Neuron (in vitro differentiated cells): ENCODE data around the gene NTRK3.

ENCODE experiments used
- H2AFZ ChIP-seq: one replicate; pipeline ENCODE4 v1.6.1; 2013; ENCODE audit warnings: low read depth, mild to moderate bottlenecking, inconsistent platforms, low read length, moderate library complexity
- H3K27me3 ChIP-seq: one replicate; pipeline ENCODE4 v1.6.1; 2013; ENCODE audit warnings: low read length; ENCODE audit not compliant: insufficient read depth
- H3K36me3 ChIP-seq: one replicate; pipeline ENCODE4 v1.6.1; 2013; ENCODE audit warnings: low read length; ENCODE audit not compliant: insufficient read depth
- H3K4me1 ChIP-seq: one replicate; pipeline ENCODE4 v1.6.1; 2013; ENCODE audit warnings: low read length; ENCODE audit not compliant: insufficient read depth
- H3K4me3 ChIP-seq: 2 replicates; pipeline ENCODE4 v1.5.1; 2013; ENCODE audit warnings: mild to moderate bottlenecking, low read length, moderate library complexity
- H3K9me3 ChIP-seq: one replicate; pipeline ENCODE4 v1.6.1; 2013; ENCODE audit warnings: low read length

NTRK3 gene

DNA sequence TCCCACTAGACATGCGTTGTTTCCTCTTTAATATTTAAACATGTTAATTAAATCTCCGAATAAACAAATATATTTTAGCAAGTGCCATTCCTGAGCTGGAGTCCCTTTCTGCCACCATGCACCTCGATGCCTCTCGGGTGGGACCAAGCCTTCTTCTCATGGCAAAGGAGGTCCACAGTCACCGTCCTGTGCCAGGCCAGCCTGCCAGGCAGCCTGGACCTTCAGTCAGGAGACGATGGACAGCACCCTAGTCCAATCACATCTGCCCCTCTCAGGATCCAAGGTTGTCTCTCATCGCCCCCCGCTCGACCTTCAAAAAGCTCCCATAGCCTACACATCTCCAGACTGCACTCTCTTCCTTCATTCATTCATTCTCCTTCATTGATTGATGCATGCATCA lies 22.6 kb downstream of the NTRK3 start:
- no peaks in the 10 kb centered on the region for H3K9me3 ChIP-seq
- H3K36me3 ChIP-seq: no peaks in the 10 kb centered on the region
- no peak overlapping the region for H2AFZ ChIP-seq
- H3K4me3 ChIP-seq: no peak overlapping the region
- H3K27me3 ChIP-seq: no peaks in the 10 kb centered on the region
- H3K4me1 ChIP-seq: no peaks in the 10 kb centered on the region

DNA sequence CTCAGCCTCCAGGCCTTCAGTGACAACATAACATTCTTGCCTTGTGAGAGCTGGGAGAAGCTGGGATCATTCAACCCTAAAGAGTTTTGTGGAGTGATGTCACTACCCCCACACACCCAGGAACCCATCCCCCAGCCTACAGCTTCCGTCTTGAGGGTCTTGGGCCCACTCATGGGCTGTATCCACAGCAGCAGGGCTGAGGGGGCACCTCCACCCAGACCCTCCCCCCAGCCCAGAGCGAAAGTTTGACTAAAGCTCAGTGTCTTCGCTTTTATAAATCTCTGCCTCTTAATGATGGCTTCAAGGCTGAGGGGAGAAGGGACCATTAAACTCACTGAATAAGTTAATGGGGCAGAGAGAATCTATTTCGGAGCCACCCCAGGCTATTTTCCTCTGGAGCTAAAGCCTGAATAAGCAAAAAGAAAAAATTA lies 23.8 kb downstream of the NTRK3 start:
- H2AFZ ChIP-seq: no peak overlapping the region
- H3K36me3 ChIP-seq: no peaks in the 10 kb centered on the region
- no peak overlapping the region for H3K4me3 ChIP-seq
- no peaks in the 10 kb centered on the region for H3K27me3 ChIP-seq
- no peaks in the 10 kb centered on the region for H3K4me1 ChIP-seq
- no peaks in the 10 kb centered on the region for H3K9me3 ChIP-seq

DNA sequence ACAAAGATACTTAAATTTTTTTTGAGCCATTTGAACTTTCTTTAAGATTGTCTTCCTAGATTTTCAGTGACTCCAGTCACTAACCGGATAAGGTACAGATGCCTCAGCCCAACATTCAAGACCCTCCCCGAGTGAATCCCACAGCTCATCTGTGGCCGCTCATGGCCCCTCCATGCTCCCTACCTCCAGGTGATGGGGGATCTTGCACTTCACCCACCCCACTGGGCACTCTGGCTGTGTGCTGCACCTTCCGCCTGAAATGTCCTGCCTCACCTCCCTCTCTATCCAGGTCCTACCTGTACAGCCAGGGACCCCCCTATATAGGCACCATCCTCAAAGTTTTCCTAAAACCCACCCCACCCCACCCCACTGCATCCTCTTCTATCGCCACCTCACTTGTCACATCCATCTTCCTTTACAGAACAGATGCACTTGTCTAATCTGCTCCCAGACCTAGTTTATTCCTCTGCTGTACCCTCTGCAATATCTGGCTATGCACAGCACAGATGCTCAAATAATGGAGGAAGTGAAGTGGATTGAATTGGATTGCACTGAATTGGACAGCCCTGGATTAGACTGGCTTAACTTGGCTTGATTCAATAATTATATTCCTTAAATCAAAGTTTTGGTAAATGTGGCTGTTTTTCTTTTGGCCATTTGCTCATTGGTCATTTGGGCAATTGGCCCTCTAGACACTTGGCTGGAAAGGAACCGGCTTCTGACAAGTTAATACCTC lies 24.5 kb downstream of the NTRK3 start:
- H2AFZ ChIP-seq: no peak overlapping the region
- H3K36me3 ChIP-seq: no peaks in the 10 kb centered on the region
- no peaks in the 10 kb centered on the region for H3K4me1 ChIP-seq
- no peaks in the 10 kb centered on the region for H3K9me3 ChIP-seq
- H3K27me3 ChIP-seq: no peaks in the 10 kb centered on the region
- H3K4me3 ChIP-seq: no peak overlapping the region

DNA sequence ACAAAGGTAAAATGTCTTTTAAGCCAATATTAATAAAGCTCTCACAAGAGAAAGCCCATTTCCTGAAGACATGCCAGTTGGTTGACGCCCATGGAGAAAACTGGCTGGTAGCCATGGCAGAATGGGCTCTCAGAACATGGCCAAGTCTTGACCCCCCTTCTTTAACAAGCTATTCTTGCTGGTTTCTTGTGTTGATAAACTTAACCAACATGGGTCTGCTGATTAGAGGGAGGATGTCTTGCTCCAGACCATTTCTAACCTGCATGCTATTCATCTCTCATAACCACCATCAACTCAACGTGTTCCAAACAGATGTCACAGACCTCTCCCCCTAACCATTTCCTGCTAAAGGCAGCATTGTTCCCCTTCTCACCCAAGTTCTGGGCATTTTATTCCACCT lies 25.7 kb downstream of the NTRK3 start:
- Histone ChIP-seq H3K4me3 (no peak overlapping the region), H3K4me1 (no peaks in the 10 kb centered on the region), H3K27me3 (no peaks in the 10 kb centered on the region), H3K9me3 (no peaks in the 10 kb centered on the region), H3K36me3 (no peaks in the 10 kb centered on the region), H2AFZ (no peak overlapping the region)

DNA sequence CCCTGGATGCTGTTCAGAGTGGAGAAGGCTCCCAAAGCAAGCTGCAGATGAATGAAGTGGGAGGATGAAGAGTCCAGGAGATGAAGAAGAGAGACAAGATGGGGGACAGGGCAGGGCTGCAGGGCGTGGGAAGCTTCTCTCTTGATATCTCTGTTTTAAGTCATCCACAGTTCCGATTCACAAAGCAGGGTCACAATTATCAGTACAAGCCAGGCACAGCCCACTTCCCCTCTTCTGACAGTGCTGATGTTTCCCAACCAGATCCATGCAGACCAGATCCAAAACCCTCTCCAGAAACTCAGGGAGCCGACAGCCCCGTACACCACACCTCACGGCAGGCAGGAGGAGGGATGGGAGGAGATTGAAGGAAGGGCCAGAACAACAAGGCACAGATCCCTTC lies 31.1 kb downstream of the NTRK3 start:
- H3K9me3 ChIP-seq: no peaks in the 10 kb centered on the region
- no peaks in the 10 kb centered on the region for H3K36me3 ChIP-seq
- H2AFZ ChIP-seq: no peak overlapping the region
- no peak overlapping the region for H3K4me3 ChIP-seq
- H3K27me3 ChIP-seq: no peaks in the 10 kb centered on the region
- H3K4me1 ChIP-seq: no peaks in the 10 kb centered on the region

DNA sequence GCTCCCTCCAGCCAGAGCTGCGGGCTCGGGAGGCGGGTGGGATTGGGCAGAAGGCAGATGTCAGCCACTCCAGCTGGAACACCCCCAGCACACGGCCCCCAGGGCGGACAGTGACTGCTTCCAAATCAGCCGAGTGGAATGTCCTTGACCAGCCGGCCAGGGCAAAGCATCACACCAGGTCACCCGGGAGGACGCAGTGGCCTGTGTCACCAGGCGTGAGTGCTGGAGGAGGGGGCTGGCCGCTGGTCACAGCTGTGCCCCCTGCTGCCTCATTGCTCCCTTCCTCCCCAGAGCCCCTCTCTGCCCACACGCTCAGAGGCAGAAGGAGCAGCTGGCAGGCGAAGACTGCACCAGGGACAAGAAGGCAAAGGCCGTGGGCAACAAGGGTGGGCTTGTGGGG lies 33.5 kb downstream of the NTRK3 start:
- no peaks in the 10 kb centered on the region for H3K36me3 ChIP-seq
- H3K4me1 ChIP-seq: no peaks in the 10 kb centered on the region
- H3K9me3 ChIP-seq: no peaks in the 10 kb centered on the region

DNA sequence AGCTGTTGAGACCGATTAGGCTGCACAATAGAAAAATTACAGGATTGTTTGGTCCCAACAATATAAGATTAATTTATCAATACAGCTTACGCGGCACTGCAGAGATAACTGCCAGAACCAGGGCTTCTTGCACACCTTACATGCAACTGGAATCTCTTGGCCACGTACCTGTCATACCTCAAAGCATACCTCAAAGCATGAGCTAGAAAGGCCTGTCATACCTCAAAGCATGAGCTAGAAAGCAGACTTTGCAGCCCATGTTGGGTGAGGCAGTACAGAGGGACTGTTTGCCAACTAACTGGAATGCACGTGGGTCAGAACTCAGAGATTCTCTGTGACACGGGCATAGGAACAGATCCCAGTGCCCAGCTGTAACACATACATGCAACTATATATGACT lies 34.7 kb downstream of the NTRK3 start:
- Histone ChIP-seq H3K4me3 (no peak overlapping the region), H3K9me3 (no peaks in the 10 kb centered on the region), H3K4me1 (no peaks in the 10 kb centered on the region), H3K27me3 (no peaks in the 10 kb centered on the region), H3K36me3 (no peaks in the 10 kb centered on the region), H2AFZ (no peak overlapping the region)

More for the DNA sequence above, 33.5 kb downstream of the NTRK3 start:
- H3K4me3 ChIP-seq: no peak overlapping the region
- H3K27me3 ChIP-seq: no peaks in the 10 kb centered on the region
- H2AFZ ChIP-seq: no peak overlapping the region

DNA sequence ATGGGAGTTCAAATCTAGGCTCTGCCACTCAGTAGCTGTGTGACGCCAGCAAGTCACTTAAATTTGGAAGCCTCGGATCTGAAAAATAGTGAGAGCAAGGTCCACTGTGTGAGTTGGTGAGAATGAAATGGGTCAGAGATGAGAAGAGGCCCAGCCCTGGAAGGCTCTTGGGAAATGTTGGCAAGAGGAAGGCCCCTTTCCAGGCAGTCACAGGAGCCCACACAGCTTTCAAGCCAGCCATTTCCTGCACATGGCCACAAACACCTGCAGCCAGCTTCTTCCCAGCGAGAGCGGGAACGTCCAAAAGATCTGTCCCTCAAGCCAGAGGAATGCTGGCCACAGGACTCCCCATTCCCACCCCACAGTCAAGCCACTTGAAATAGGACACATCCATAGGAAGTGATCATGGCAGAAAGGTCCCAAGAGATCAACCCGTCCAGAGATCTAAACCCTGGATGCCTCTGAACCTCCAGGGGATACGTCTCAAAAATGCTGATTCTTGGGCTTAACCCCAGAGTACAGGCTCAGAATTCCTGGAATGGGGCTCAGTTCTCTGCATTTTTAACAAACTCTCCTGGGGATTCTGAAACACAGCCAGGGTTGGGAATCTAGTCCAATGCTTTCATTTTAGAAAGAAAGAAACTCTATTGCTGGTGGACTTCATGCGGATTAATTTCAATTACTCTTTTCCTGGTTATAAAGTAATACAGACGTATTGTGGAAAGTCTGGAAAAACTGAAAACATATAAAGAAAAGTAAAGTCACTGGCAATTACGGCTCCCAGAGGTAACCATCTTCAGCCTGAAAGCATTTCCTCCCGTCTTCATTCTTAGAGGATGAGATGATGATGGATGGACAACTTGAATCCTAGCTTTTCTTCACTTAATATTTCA lies 35.9 kb downstream of the NTRK3 start:
- Histone ChIP-seq H3K9me3 (no peaks in the 10 kb centered on the region), H3K27me3 (no peaks in the 10 kb centered on the region), H3K36me3 (no peaks in the 10 kb centered on the region), H2AFZ (no peak overlapping the region), H3K4me1 (no peaks in the 10 kb centered on the region), H3K4me3 (no peak overlapping the region)

DNA sequence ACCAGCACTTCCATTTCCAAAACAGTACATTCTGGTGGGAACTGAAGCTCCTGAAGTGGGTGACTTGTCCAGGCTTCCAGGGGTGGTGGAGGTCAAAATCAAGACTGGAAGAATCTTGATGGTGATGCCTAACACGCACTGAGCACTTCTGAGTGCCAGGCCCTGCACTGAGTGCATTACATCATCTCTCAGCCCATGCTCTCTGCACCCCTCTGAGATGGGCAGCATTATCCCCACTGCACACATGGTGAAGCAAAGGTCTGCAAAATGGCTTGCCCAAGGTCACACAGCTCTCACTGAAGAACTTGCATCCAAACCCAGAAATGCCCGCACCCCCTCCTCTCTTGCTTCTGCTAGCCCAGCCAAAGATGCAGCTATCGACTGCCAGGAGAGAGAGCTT lies 36.9 kb downstream of the NTRK3 start:
- H2AFZ ChIP-seq: no peak overlapping the region
- no peaks in the 10 kb centered on the region for H3K36me3 ChIP-seq
- H3K4me1 ChIP-seq: no peaks in the 10 kb centered on the region
- no peaks in the 10 kb centered on the region for H3K27me3 ChIP-seq
- H3K4me3 ChIP-seq: no peak overlapping the region
- no peaks in the 10 kb centered on the region for H3K9me3 ChIP-seq

DNA sequence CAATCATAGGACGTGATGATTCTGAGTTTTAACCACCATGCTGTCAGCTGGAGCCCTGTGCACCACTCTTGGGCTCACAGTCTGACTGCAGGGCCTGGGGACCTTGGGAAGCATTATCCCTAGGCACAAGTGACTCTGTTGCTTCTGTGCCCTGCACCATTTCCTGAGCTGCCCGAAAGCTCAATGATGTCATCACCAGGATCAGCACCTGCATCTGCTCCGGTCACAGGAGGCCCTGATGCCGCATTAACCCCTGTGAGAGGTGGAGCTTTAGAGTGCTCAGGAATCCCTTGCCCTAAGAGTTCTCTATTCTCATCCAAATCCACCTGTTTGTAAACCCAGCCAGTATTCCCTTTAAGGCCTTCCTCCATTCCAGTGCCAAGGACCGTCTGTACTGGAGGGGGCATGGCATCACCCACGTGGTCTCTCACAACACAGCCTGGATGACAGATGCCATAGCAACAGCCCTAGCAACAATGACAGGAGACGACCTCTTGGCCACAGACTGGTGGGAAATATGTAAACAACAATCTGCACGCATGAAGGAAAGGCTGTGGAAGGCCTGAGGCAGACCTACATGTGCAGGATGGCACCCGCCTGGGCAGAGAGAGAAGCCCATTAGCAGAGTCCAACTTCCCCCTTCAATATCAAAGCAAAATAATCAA lies 37.9 kb downstream of the NTRK3 start:
- Histone ChIP-seq H3K27me3 (no peaks in the 10 kb centered on the region), H2AFZ (no peak overlapping the region), H3K4me3 (no peak overlapping the region), H3K4me1 (no peaks in the 10 kb centered on the region), H3K9me3 (no peaks in the 10 kb centered on the region), H3K36me3 (no peaks in the 10 kb centered on the region)

DNA sequence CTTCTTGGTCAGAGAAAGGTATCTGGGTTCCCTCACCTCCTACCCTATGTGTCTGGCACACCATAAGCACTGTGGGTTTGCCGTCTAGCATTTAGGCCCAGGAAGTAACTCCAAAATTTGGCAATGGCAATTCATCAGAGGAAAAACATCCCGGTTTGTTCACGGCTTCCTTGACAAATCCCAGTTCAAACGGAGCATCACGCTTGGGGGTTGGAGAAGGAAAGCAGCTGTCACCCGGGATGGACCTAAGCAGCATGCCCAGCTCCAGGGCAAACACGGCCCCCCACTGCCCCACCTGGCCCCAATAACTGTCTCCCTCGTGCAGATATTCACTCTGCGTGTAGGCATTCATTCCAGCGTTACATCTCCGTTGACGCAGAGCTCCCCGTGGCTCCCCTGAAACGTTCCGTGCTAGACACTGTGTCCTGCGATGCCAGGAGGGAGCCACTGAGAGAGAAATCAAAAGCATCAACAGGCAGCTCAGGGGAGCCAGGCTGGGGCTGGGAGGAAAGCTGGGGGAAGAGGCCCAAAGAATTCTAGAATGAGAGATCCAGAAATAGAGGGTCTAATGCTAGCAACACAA lies 41.4 kb downstream of the NTRK3 start:
- Histone ChIP-seq H3K27me3 (no peaks in the 10 kb centered on the region), H3K4me3 (no peak overlapping the region), H3K36me3 (no peaks in the 10 kb centered on the region), H3K4me1 (no peaks in the 10 kb centered on the region), H2AFZ (no peak overlapping the region), H3K9me3 (no peaks in the 10 kb centered on the region)

DNA sequence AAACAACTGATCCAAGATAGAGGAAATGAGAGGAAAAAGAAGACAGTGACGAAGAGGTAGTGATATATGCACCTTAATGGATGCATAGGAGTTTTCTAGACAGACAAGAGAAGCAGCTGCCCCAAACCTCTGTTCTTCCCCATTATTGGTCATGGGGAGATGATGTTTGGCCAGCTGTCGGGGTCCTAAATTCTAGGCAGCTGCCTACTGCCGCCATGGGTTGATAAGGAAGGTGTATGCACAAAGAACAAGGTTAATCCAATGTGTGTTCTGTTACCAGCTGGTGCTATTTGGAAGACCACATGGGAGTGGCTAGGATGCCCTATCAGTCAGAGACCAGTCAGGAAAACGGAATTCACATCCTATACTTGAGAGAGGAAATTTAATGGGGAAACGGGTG lies 47.4 kb downstream of the NTRK3 start:
- Histone ChIP-seq H2AFZ (no peak overlapping the region), H3K27me3 (no peaks in the 10 kb centered on the region), H3K9me3 (no peaks in the 10 kb centered on the region), H3K4me1 (no peaks in the 10 kb centered on the region), H3K36me3 (no peaks in the 10 kb centered on the region), H3K4me3 (no peak overlapping the region)

DNA sequence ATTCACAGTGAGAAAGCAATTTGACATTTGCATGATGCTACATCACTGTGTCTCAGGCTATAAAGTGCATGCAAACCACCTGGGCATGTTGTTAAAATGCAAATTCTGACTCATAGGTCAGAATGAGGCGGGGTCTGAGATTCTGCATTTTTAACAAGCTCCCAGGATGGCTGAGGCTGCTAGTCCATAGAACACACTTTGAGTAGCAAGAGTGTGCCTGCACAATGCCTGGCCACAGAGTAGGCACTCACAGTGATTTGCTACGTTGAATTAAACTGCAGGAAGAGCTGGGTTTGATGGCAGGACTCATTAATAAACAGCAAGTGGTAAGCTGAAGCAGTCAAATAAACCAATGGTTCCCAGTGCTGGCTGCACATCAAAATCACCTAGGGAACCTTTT lies 48.1 kb downstream of the NTRK3 start:
- no peaks in the 10 kb centered on the region for H3K9me3 ChIP-seq

More for the DNA sequence above, 48.1 kb downstream of the NTRK3 start:
- H3K4me1 ChIP-seq: no peaks in the 10 kb centered on the region
- H3K36me3 ChIP-seq: no peaks in the 10 kb centered on the region
- H3K27me3 ChIP-seq: no peaks in the 10 kb centered on the region
- no peak overlapping the region for H3K4me3 ChIP-seq
- no peak overlapping the region for H2AFZ ChIP-seq
